GM19438 (cell line): ENCODE data around the gene POFUT2.

Experiments used
- ATAC-seq: cut with Tn5 transposase; IDR thresholded peaks from one replicate; pipeline ENCODE4 v1.9.1; 2021; ENCODE audit warnings: low read depth; ENCODE audit not compliant: unreplicated experiment

POFUT2 gene

GRCh38 chr21:45284456-45284741 lies 3.3 kb downstream of the POFUT2 start:
- no peak for ATAC-seq

DNA sequence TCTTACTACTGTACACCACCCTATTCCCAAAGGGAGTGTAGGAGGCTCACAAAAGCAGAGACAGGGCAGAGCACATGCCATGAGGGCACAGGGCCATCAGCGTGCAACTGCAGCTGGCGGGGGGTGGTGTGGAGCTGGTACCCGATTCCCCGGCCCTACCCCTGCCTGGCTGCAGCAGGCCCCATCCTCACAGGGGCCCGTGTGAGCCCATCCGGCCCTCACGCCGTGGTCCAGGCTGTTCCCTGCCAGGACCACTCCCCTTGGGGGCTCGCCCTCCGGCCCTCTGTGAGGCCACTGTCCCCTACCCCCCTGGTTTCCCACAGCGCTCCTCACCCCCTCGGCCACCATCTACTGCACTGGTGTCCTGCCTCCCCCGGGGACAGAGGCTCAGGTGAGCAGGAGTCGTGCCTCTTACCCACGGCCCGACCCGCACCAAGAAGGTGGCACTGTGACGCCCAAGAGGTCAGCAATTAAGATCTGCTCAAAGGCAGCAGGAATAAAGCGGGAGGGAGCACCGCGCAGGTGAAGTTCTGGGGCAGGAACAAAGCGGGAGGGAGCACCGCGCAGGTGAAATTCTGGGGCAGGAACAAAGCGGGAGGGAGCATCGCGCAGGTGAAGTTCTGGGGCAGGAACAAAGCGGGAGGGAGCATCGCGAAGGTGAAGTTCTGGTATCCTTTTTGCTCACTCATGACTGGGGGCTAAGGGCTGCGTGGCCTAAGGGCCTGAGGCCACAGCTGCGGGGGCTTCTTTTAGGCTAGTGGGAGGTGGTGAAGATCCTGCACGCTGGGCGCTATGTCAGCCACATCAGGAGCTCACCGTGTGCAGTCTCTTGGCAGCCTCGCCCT lies 3.9 kb downstream of the POFUT2 start:
- no peak for ATAC-seq

DNA sequence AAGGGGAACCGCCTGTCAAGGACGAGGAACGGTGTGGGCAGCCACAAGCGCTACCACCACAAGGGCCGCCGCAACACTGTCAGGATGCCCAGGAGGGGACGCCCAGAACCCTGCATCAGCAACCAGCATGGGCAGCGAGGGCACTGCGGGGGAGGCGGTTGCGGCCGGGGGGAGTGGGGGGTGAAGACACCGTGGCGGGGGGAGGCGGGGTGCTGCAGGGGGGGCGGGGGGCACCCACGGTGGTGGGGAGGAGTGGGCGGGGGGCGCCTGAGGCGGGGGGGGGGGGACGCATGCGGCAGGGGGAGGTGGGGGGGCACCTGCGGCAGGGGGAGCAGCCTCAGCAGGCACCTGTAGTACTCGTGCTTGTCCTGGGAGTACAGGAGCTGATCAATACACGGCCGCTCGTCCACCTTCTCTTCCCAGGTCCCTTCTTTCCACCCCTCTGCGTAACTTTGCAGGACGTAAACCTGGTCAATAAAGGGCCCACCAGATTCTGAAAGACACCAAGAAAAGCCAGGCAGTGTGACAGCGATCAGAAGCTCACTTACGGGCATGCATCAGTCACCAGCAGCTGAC lies 4.6 kb downstream of the POFUT2 start:
- ATAC-seq, result no peak

- no peak for ATAC-seq
These were observed 5.2 kb downstream of the POFUT2 start for GRCh38 chr21:45282283-45283034.

DNA sequence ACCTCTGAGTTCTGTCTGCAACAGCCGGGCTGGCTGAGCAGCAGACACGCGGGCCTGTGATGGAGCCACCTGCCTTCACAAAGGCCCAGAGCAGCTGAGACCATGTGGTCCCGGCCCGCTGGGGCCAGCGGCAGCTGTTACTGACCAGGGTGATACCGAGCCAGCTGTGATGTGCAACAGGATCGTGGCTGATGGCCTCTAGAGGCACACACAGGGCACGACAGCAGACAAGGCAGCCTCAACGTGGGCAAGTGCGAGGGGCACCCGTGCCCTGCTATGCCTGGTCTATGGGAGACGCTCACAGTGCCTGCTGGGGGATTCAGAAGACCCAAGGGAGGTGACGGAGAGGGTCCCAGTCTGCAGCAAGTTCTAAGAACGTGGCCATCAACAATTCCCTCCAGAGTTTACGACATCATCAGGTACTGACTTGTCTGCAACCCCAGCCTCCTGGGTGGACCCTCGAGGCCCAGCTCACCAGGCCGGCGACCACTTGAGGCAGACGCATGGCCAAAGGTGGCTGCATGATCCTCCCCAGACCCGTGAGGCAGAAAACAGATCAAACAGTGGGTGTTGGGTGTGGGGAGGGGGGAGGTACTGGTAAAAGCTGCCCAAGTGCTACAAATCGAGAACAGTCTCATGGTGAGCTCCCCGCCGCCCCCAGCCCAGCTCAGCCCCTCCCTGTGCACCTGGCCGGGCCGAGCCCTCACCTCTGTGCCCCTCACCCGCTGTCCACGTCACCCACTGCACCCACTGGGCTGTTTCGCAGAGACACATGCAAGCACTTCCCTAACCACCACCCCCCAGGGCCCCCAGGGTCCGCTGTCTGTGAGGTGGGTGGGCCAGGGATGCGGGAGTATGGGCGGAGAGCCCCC lies 6.0 kb downstream of the POFUT2 start:
- ATAC-seq, result no peak

- no peak for ATAC-seq
These were observed 6.7 kb downstream of the POFUT2 start for GRCh38 chr21:45280969-45281368.

- no peak for ATAC-seq
These were observed 7.4 kb downstream of the POFUT2 start for GRCh38 chr21:45280178-45280821.

- no peak for ATAC-seq
These were observed 8.1 kb downstream of the POFUT2 start for GRCh38 chr21:45279446-45280177.

DNA sequence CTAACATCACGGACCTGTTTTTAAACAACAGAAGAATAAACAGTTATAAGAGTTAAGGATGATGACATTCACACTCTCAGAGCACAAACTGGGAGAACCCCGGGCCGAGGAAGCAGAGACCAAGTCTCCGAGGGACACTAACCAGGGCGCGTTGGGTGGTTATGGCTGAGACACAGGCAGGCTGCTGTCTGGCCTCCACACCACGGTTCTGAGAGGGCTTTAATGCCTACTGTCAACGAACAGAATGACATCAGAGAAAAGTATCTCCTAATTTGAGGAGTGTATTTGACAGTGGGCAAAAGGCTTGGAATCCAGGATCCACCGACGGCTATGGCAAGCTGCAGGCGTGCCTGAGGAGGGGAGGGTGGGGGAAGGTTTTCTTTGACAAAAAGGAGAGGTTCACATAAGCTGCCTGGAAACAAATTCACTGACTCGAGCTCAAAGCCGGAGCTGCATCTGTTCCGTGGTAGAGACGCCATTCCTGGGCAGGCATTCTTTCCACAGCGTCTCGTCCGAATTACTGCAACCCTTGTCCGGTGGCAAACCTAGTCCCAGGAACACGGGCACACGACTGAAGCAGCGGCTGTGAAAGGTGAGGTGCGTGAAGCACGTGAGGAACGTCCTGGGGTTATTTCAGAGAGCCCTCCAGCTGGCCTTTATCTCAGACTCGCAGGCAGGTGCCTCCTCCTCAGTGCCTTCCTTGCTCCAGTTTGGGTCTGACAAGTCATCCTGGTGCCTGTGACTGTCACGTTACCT lies 9.4 kb downstream of the POFUT2 start:
- no peak for ATAC-seq

DNA sequence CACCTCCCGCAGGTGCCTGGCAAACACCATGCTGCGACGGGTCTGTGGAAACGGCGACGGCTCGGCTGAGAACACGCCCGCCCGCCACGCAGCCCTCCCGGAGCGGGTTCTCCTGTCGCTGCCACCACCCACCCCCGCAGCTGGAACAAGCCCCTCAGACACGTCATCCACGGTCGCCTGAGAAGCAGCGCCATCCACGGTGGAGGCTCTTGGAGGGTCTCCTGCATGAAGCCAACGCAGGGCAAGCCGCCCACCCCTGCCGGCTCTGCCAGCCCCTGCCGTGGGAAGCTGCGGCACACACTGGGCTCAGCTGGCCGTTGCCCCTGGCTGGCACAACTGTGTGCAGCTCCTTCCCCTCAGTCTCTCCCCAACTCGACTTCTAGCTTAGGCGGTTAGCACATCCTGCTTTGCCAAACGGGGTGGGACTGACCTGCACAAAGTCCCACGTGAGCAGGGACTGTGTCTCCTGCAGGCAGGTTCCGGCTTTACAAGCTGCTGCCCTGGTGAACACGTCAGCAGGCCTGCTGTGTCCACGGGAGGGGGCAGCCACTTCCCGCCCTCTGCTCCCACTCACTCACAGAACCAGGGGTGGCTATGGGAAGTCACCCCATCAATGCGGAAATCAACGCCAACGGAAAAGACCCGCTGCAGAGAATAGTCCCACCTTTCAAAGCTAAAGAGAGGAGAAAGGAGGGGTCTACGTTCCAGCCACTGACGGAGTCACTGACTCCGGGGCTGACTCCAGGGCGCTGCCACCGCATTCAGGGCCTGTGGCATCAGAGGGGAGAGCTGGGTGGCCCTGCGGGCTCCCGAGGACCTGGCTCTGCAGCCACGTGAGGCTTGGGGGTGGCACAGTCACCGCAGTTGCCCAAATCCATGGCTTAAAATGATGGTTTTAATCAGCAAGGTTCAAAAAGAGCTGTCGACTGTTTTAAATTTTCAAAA lies 10.3 kb downstream of the POFUT2 start:
- ATAC-seq, result no peak

- ATAC-seq, result no peak
These were observed 11.1 kb downstream of the POFUT2 start for GRCh38 chr21:45276596-45276995.

- no peak for ATAC-seq
These were observed 17.3 kb downstream of the POFUT2 start for GRCh38 chr21:45270306-45270821.

DNA sequence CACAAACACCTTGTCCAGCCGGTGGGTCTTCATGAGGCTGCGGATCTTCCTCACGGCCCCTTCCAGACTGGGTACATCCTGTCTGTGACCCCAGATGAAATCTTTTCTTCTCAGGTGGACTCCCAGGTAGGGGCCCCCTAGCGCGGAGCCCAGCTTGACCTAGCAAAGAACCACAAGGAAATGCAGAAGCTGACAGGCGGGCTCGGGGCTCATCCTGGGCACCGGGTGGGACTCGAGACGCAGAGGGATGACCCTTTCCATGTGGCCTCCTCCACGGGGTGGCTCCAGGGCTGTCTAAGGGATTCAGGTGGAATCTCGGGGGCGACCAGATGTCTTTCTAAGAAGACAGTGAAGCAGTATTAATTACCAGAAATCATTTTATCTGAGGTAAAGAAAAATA lies 17.8 kb downstream of the POFUT2 start:
- ATAC-seq, result no peak

DNA sequence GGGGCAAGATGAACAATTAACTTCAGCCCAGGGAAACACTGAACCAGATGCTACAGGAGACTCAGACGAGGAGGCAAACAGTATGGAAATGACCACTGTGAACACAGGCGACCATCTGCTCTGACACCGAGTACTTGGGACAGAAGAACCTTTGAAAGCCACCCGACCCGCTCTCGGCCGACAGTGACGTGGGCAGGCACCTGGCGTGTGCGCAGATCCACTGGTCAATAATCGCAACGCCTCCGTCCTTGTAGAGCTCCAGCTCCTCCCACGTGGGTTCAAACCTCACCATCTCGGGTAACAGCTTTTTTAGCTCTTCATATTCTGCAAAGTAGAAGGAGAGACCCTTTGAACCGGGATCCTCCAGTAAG lies 20.3 kb downstream of the POFUT2 start:
- ATAC-seq, result no peak

DNA sequence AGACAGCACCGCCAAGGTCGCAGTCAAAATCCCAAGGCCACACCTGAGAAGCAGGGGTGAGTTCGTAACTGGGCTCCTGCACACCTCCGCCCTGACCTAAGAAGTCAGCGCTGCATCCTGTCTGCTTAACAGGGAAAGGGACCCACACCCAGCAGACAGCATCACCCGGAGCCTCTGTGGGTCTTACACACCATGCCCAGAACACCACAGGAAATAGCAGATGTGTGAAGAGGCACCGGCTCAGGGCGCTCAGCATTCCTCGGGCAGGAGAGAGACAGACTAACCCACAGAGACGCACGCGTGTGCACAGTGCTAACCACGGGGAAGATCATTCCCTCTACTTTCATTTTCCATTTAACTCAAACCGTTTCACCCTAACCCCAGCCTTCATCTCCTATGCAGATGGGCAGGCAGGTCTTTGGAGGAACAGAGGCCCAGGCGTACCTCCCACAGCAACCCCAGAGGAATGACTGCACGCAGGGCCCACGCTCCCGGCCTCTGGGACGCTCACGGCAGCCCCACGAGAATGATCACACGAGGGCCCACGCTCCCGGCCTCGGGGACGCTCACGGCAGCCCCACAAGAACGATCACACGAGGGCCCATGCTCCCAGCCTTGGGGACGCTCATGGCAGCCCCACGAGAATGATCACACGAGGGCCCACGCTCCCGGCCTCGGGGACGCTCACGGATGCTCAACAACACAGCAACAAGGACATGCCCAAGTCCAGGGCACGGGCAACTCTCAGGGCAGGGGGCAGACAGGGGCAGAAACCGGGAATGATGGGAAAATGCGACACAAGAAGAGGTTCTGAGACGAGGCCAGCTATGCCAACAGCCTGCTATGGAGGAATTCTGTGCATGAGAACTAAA lies 20.9 kb downstream of the POFUT2 start:
- no peak for ATAC-seq

DNA sequence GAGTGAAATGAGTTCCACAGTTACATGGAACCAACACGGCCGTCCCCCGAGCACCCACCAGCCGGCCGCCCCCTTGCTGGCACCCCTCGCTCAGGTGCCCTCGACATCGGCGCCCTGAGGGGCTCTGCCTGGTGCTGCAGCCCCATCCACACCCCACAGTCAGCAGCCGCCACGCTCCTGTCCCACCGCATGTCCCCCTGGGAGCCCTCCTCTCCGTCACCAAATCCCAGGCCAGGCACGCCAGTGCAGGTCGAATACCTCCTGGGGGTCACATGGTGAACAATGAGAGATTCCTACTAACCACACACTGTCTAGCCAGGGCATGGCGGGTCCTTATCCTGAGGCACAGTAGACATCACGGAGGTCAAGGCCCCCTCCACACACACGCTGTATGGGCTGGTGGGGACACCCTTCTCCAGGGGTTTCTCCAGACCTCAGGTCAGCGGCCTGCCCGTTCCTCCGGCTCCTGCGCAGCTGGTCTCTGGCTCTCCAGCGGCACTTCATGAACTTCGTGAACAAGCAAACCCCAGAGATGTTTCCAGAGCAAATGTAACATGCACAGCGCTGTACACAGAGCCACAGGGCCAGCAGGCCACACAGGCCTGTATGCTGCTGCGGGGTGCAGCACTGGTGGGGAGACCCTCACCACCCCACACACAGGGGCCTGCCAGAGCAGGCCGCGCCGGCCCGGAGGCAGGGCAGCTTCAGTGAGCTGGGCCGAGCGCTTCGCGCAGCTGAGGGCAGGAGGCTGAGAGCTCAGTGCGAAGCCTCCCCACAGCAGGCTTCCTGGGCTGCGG lies 21.8 kb downstream of the POFUT2 start:
- ATAC-seq, result no peak
